ENCODE results near the gene KCNIP4. TPM values are rescaled to one million over a fixed set of nuclear protein-coding genes. Genes with fewer than 3 reads are reported as not detected.

KCNIP4 gene
- total RNA-seq, 4 donors from 2014 or later, result 2.5 TPM; not detected in 2

GRCh38 chr4:21882051-21882839, 66.3 kb downstream of the KCNIP4 start:
- WGBS, 2 donors (ENCODE audit: low coverage in 1 of 2), result 51 to 76% methylated on average over 4 of the region's 4 CpGs
- TF ChIP-seq POLR2AphosphoS5 (IDR thresholded peaks at IDR 0.05) (no peak), CTCF (IDR thresholded peaks at IDR 0.05) (no peak), POLR2A (IDR thresholded peaks at IDR 0.05) (no peak), EP300 (IDR thresholded peaks at IDR 0.05; ENCODE audit: low read depth) (no peak)
- H3K4me1 ChIP-seq, result no peaks in the 10 kb centered on the region
- H3K4me3 ChIP-seq, result no peak overlapping the region
- DNase-seq, result no peak
- no peaks in the 10 kb centered on the region for H3K9me3 ChIP-seq
- no peaks in the 10 kb centered on the region for H3K36me3 ChIP-seq
- intact Hi-C loops (cut with DNase I; ENCODE audit: low total_unique reads) (no loop called here), in situ Hi-C loops (cut with MboI; ENCODE audit: low pct_ligation_motif_present in 1 of 4, low pct_unique_long_range_greater_than_20kb in 1 of 4, low sequenced_read_pairs in 3 of 4) (no loop called here)
- no peaks in the 10 kb centered on the region for H3K27me3 ChIP-seq
- no peak overlapping the region for H3K27ac ChIP-seq

GRCh38 chr4:21879187-21879586, 69.4 kb downstream of the KCNIP4 start:
- no peak overlapping the region for H3K27ac ChIP-seq
- TF ChIP-seq CTCF (IDR thresholded peaks at IDR 0.05) (no peak), POLR2AphosphoS5 (IDR thresholded peaks at IDR 0.05) (no peak), POLR2A (IDR thresholded peaks at IDR 0.05) (no peak), EP300 (IDR thresholded peaks at IDR 0.05; ENCODE audit: low read depth) (no peak)
- DNase-seq, result no peak
- H3K9me3 ChIP-seq, result no peaks in the 10 kb centered on the region
- in situ Hi-C loops (cut with MboI; ENCODE audit: low pct_ligation_motif_present in 1 of 4, low pct_unique_long_range_greater_than_20kb in 1 of 4, low sequenced_read_pairs in 3 of 4) (no loop called here), intact Hi-C loops (cut with DNase I; ENCODE audit: low total_unique reads) (no loop called here)
- 85% methylated on average over 3 of the region's 3 CpGs; no CpG with 5 or more reads in 1 of the 2 donors for WGBS, 2 donors (ENCODE audit: low coverage in 1 of 2)
- no peaks in the 10 kb centered on the region for H3K4me1 ChIP-seq
- no peak overlapping the region for H3K4me3 ChIP-seq
- H3K36me3 ChIP-seq, result no peaks in the 10 kb centered on the region
- no peaks in the 10 kb centered on the region for H3K27me3 ChIP-seq

- WGBS, 2 donors (ENCODE audit: low coverage in 1 of 2), result 45 to 47% methylated on average over 1 of the region's 1 CpG
- H3K4me1 ChIP-seq, result no peaks in the 10 kb centered on the region
- intact Hi-C loops (cut with DNase I; ENCODE audit: low total_unique reads), result no loop called here
- H3K27ac ChIP-seq, result no peak overlapping the region
- in situ Hi-C loops (cut with MboI; ENCODE audit: low pct_ligation_motif_present in 1 of 4, low pct_unique_long_range_greater_than_20kb in 1 of 4, low sequenced_read_pairs in 3 of 4), result no loop called here
- H3K4me3 ChIP-seq, result no peak overlapping the region
- H3K36me3 ChIP-seq, result no peaks in the 10 kb centered on the region
- TF ChIP-seq POLR2AphosphoS5 (IDR thresholded peaks at IDR 0.05), result no peak
- TF ChIP-seq POLR2A (IDR thresholded peaks at IDR 0.05), result no peak
- no peak for TF ChIP-seq EP300 (IDR thresholded peaks at IDR 0.05; ENCODE audit: low read depth)
- no peak for TF ChIP-seq CTCF (IDR thresholded peaks at IDR 0.05)
- no peaks in the 10 kb centered on the region for H3K27me3 ChIP-seq
- no peak for DNase-seq
- no peaks in the 10 kb centered on the region for H3K9me3 ChIP-seq
Observed at GRCh38 chr4:21876711-21877110, 71.9 kb downstream of the KCNIP4 start.

GRCh38 chr4:21873145-21873544, 75.4 kb downstream of the KCNIP4 start:
- Histone ChIP-seq H3K27ac (no peak overlapping the region), H3K9me3 (no peaks in the 10 kb centered on the region), H3K36me3 (no peaks in the 10 kb centered on the region), H3K4me1 (no peaks in the 10 kb centered on the region), H3K27me3 (no peaks in the 10 kb centered on the region), H3K4me3 (no peak overlapping the region)
- TF ChIP-seq POLR2AphosphoS5 (IDR thresholded peaks at IDR 0.05) (no peak), EP300 (IDR thresholded peaks at IDR 0.05; ENCODE audit: low read depth) (no peak), POLR2A (IDR thresholded peaks at IDR 0.05) (no peak), CTCF (IDR thresholded peaks at IDR 0.05) (no peak)
- 22 to 40% methylated on average over 1 of the region's 1 CpG for WGBS, 2 donors (ENCODE audit: low coverage in 1 of 2)
- DNase-seq, result no peak
- in situ Hi-C loops (cut with MboI; ENCODE audit: low pct_ligation_motif_present in 1 of 4, low pct_unique_long_range_greater_than_20kb in 1 of 4, low sequenced_read_pairs in 3 of 4), result no loop called here
- intact Hi-C loops (cut with DNase I; ENCODE audit: low total_unique reads), result no loop called here

Measured in transverse colon (tissue), 4 donors.